ENCODE measurements around the gene ARL6IP4.

- TF ChIP-seq CTCF (conservative IDR thresholded peaks at IDR 0.05; ENCODE audit: low read depth, low read length): no peak
- no peak for TF ChIP-seq EZH2 (IDR thresholded peaks at IDR 0.05; ENCODE audit: borderline replicate concordance, low read depth, low read length, poor library complexity, severe bottlenecking)
Measured at GRCh38 chr12:122982963-122983788, 2.7 kb downstream of the ARL6IP4 start.

Measured in A673 (cell line).